ENCODE measurements around the gene ZNF678. TPM values are rescaled to one million over a fixed set of nuclear protein-coding genes. Genes with fewer than 3 reads are reported as not detected.
"Not testable (repeated sequence)": the region's sequence is repeated elsewhere in the genome, so short reads cannot be mapped to it uniquely, and the experiment has no call there.

Gene ZNF678
- total and polyA plus RNA-seq, 9 of the 15 experiments (the other 6 are each of a cell fraction or from before 2014, with no cell fraction given) = 3.0 to 16.8 (median 8.0) TPM

DNA sequence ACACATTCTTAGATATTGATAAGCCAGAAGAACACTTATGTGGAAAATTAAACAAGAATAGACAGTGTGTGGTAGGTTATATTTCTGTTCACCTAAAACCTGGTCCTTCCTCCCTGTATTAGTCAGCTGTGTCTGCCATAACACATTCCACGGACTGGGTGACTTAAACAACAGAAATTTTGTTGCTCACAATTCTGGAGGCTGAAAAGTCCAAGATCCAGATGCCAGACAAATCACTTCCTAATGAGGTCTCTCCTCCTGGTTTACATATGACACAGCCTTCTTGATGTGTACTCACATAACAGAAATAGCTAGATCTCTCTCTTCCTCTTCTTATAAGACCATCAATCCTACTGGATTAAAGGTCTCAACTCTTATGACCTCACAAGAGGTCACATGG, 146.1 kb downstream of the ZNF678 start:
- Histone ChIP-seq H4K20me1 (replicated peaks; ENCODE audit: control insufficient read depth, insufficient read depth, low read length) (no peaks in the 10 kb centered on the region), H3K4me2 (ENCODE audit: insufficient read depth, low read length) (no peak overlapping the region), H3K9me3 (replicated peaks; ENCODE audit: control insufficient read depth, insufficient read depth, low read depth, low read length) (no peaks in the 10 kb centered on the region; the same call in 1 of the 2 replicates), H3K27me3 (ENCODE audit: control insufficient read depth in 2 of 2, insufficient read depth in 2 of 2, low read length in 2 of 2) (peaks cover 0 to 2% of the 10 kb centered on the region in 2 experiments; a peak in 2 of 5 replicates), H3K9me1 (ENCODE audit: control insufficient read depth, insufficient read depth, low read length) (no peaks in the 10 kb centered on the region), H3K9ac (ENCODE audit: insufficient read depth in 1 of 2, low read depth in 2 of 2, low read length in 2 of 2) (no peak overlapping the region), H3K4me3 (no peak overlapping the region), H3K79me2 (ENCODE audit: control insufficient read depth, insufficient read depth, low read length) (no peaks in the 10 kb centered on the region), H3K27ac (ENCODE audit: extremely low read depth, low read depth, low read length) (no peak overlapping the region), H3K4me1 (replicated peaks in 1 of 2; ENCODE audit: control insufficient read depth in 2 of 2, insufficient read depth in 2 of 2, low read length in 2 of 2) (no peaks in the 10 kb centered on the region; a peak in 1 of 5 replicates), H2AFZ (ENCODE audit: low read depth, low read length) (no peak overlapping the region), H3K36me3 (ENCODE audit: control insufficient read depth, insufficient read depth, low read length) (no peaks in the 10 kb centered on the region)
- 0% methylated on average over 1 of the region's 1 CpG for WGBS (ENCODE audit: insufficient coverage, low coverage, missing lambda C conversion rate)
- TF ChIP-seq, protein P1, sequence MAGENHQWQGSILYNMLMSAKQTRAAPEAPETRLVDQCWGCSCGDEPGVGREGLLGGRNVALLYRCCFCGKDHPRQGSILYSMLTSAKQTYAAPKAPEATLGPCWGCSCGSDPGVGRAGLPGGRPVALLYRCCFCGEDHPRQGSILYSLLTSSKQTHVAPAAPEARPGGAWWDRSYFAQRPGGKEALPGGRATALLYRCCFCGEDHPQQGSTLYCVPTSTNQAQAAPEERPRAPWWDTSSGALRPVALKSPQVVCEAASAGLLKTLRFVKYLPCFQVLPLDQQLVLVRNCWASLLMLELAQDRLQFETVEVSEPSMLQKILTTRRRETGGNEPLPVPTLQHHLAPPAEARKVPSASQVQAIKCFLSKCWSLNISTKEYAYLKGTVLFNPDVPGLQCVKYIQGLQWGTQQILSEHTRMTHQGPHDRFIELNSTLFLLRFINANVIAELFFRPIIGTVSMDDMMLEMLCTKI (IDR thresholded peaks at IDR 0.05; ENCODE audit: partially characterized antibody) = no peak
- TF ChIP-seq GATA2 (CRISPR knock-in tag; IDR thresholded peaks at IDR 0.05) = no peak
- TF ChIP-seq ZFX (CRISPR knock-in tag; IDR thresholded peaks at IDR 0.05) = no peak
- no peak for TF ChIP-seq NR2C2 (CRISPR knock-in tag; IDR thresholded peaks at IDR 0.05)
- no peak for TF ChIP-seq NR2C2 (tag; IDR thresholded peaks at IDR 0.05)
- no peak for TF ChIP-seq XRCC3 (IDR thresholded peaks at IDR 0.05)
- TF ChIP-seq HNRNPL (IDR thresholded peaks at IDR 0.05; ENCODE audit: low read depth, low read length) = no peak
- no peak for TF ChIP-seq L3MBTL2 (IDR thresholded peaks at IDR 0.05)
- TF ChIP-seq ELF4 (CRISPR knock-in tag; IDR thresholded peaks at IDR 0.05) = no peak
- TF ChIP-seq NFIC (IDR thresholded peaks at IDR 0.05) = no peak
- no peak for TF ChIP-seq XRCC5 (IDR thresholded peaks at IDR 0.05; ENCODE audit: low read depth, low read length)
- in situ Hi-C loops (cut with MboI) = no loop called here
- ChIA-PET CTCF (ENCODE audit: low intra/inter-chr PET ratio) (no interaction called here), POLR2A (no interaction called here)
- intact Hi-C loops (cut with micrococcal nuclease) = no loop called here
- no TSS peak for BruUV-seq (replicated peaks)
- no peak for ATAC-seq
- no peak for FAIRE-seq
- DNase-seq (ENCODE audit: extremely low read depth in 1 of 4, low spot score in 3 of 4) = no peak

DNA sequence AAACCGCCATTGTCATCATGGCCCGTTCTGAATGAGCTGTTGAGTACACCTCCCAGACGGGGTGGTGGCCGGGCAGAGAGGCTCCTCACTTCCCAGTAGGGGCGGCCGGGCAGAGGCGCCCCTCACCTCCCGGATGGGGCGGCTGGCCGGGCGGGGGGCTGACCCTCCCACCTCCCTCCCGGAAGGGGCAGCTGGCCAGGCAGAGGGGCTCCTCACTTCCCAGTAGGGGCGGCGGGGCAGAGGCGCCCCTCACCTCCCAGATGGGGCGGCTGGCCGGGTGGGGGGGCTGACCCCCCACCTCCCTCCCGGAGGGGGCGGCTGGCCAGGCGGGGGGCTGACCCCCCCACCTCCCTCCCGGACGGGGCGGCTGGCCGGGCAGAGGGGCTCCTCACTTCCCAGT, 147.1 kb downstream of the ZNF678 start:
- CTCF ChIA-PET (ENCODE audit: low intra/inter-chr PET ratio); H3K4me2 ChIP-seq (ENCODE audit: insufficient read depth, low read length); H3K27me3 ChIP-seq (ENCODE audit: control insufficient read depth in 2 of 2, insufficient read depth in 2 of 2, low read length in 2 of 2); H3K4me1 ChIP-seq (replicated peaks in 1 of 2; ENCODE audit: control insufficient read depth in 2 of 2, insufficient read depth in 2 of 2, low read length in 2 of 2); H2AFZ ChIP-seq (ENCODE audit: low read depth, low read length); BruUV-seq (replicated peaks); H3K9me3 ChIP-seq (replicated peaks; ENCODE audit: control insufficient read depth, insufficient read depth, low read depth, low read length); H4K20me1 ChIP-seq (replicated peaks; ENCODE audit: control insufficient read depth, insufficient read depth, low read length); FAIRE-seq; H3K36me3 ChIP-seq (ENCODE audit: control insufficient read depth, insufficient read depth, low read length); H3K9ac ChIP-seq (ENCODE audit: insufficient read depth in 1 of 2, low read depth in 2 of 2, low read length in 2 of 2); H3K4me3 ChIP-seq; intact Hi-C loops (cut with micrococcal nuclease); ATAC-seq; DNase-seq (ENCODE audit: extremely low read depth in 1 of 4, low spot score in 3 of 4); in situ Hi-C loops (cut with MboI); H3K27ac ChIP-seq (ENCODE audit: extremely low read depth, low read depth, low read length); POLR2A ChIA-PET; H3K79me2 ChIP-seq (ENCODE audit: control insufficient read depth, insufficient read depth, low read length); H3K9me1 ChIP-seq (ENCODE audit: control insufficient read depth, insufficient read depth, low read length): not testable (repeated sequence)
- WGBS (ENCODE audit: insufficient coverage, low coverage, missing lambda C conversion rate) = no CpG with 5 or more reads among the region's 24 CpGs

Data from K562 (cell line).